Measurements from ENCODE around the gene PFKFB2. TPM values are rescaled to one million over a fixed set of nuclear protein-coding genes. Genes with fewer than 3 reads are reported as not detected.

The PFKFB2 gene
- polyA plus RNA-seq, 2 of the 4 experiments (the other 2 are of a cell fraction) = 7.4 to 8.4 TPM

DNA sequence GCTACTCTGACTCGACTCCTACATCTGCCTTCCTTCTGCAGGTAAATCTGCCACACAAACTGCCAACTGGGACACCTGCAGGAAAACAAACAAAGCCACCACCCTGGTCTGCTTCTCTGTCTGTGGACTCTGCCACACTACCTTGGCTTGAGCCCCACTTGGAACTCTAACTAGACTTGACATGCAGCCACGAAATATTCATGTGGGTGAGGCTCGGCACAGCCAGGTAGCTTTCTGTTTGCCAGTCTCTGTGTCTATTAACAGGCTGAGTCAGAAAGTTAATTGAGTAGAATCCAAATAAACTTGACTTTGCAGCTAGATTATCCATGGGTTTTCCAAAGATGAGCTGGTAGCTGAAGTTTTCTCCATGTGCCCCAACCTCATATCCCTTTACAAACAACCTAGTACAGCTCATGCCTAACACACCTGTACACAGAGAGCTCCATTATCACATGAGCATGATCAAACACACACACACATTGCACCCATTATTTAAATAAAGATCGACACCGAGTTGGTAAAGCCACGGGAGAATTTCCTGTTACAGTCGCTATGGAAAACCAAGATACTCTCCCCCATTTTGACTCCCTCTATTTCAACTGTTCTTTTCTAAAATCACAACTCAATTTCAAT is 21.3 kb upstream of the PFKFB2 start:
- peaks cover 84% of the 10 kb centered on the region for H3K4me1 ChIP-seq
- H3K9me3 ChIP-seq = no peaks in the 10 kb centered on the region
- ChIA-PET POLR2A (interaction anchor here (0.8 kb wide), 1 partner anchor 12 kb away, joined by 3 read pairs; no protein-coding TSS in a partner anchor), CTCF (interaction anchor here (0.8 to 5.8 kb wide), 11 partner anchors 8 to 305 kb away, joined by 3 to 40 read pairs (median 4); partner anchors contain the start of gene YOD1)
- FAIRE-seq (no peak), ATAC-seq (no peak), DNase-seq (ENCODE audit: low read depth in 1 of 2, low spot score in 1 of 2) (no peak)
- H3K4me2 ChIP-seq = peak overlapping the region; percentile 77
- 16% methylated on average over 7 of the region's 7 CpGs for WGBS (ENCODE audit: missing lambda C conversion rate)
- TF ChIP-seq USF2 (IDR thresholded peaks at IDR 0.05) = no peak
- TF ChIP-seq HOXB13 (CRISPR knock-in tag; IDR thresholded peaks at IDR 0.05; ENCODE audit: low read depth) = no peak
- TF ChIP-seq E2F6 (IDR thresholded peaks at IDR 0.05; ENCODE audit: borderline replicate concordance, low read depth) = no peak
- no peak for TF ChIP-seq RCOR1 (IDR thresholded peaks at IDR 0.05; ENCODE audit: low read depth, low read length)
- TF ChIP-seq MAZ (IDR thresholded peaks at IDR 0.05; ENCODE audit: borderline replicate concordance, low read depth, low read length) = no peak
- TF ChIP-seq NPAS2 (CRISPR knock-in tag; IDR thresholded peaks at IDR 0.05; ENCODE audit: borderline replicate concordance) = no peak
- TF ChIP-seq, protein P1, sequence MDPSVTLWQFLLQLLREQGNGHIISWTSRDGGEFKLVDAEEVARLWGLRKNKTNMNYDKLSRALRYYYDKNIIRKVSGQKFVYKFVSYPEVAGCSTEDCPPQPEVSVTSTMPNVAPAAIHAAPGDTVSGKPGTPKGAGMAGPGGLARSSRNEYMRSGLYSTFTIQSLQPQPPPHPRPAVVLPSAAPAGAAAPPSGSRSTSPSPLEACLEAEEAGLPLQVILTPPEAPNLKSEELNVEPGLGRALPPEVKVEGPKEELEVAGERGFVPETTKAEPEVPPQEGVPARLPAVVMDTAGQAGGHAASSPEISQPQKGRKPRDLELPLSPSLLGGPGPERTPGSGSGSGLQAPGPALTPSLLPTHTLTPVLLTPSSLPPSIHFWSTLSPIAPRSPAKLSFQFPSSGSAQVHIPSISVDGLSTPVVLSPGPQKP (IDR thresholded peaks at IDR 0.05; ENCODE audit: low read depth, low read length) = no peak
- no peak for TF ChIP-seq MYC (IDR thresholded peaks at IDR 0.05; ENCODE audit: borderline replicate concordance, low read length)
- no peak for TF ChIP-seq CTCF (IDR thresholded peaks at IDR 0.05)
- no peak for TF ChIP-seq SREBF2 (IDR thresholded peaks at IDR 0.05)
- TF ChIP-seq HEYL (CRISPR knock-in tag; IDR thresholded peaks at IDR 0.05) = no peak
- TF ChIP-seq REST (IDR thresholded peaks at IDR 0.05) = no peak
- TF ChIP-seq CBX2 (IDR thresholded peaks at IDR 0.05; ENCODE audit: borderline replicate concordance, low read depth) = no peak
- no peak for TF ChIP-seq EP300 (IDR thresholded peaks at IDR 0.05)
- TF ChIP-seq KDM5A (IDR thresholded peaks at IDR 0.05) = no peak
- no peak for TF ChIP-seq TP53 (CRISPR knock-in tag; IDR thresholded peaks at IDR 0.05)
- TF ChIP-seq JUN (IDR thresholded peaks at IDR 0.05) = no peak
- no peak for TF ChIP-seq ZNF302 (CRISPR knock-in tag; IDR thresholded peaks at IDR 0.05)
- no peak for TF ChIP-seq RARB (CRISPR knock-in tag; IDR thresholded peaks at IDR 0.05)
- peak overlapping the region; percentile 86 to 89 for H3K27ac ChIP-seq
- peak overlapping the region; percentile 33 for H3K4me3 ChIP-seq

Data from A549 (cell line).